NCI-H524 (cell line): ENCODE measurements around the gene KCND3.
A peak's percentile ranks its signal among the peaks of the same experiment; 100 is the strongest.

ENCODE experiments used
- DNase-seq, 2 experiments: peaks; one replicate each; lab custom pipeline; 2025; lab: John Stamatoyannopoulos, UW

Gene KCND3

DNA sequence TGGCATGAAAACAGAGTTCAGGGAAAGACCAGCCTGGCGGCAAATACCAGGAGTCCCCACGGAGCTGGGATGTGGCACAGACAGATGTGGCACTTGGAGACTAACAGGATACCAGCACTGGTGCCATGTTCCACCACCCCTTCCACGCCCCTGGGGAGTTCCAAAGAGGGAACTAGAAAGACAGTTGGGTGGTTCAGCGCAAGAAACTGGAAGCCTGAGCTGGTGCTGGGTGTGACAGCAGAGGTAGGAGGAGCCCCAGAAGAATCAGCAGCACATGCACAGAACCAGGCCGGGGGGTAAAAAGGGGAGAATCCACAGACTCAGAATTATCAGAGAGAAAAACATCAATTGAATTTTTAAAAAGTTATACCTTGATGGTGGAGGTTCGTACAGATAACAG lies 211.4 kb downstream of the KCND3 start:
- DNase-seq, result no peak

DNA sequence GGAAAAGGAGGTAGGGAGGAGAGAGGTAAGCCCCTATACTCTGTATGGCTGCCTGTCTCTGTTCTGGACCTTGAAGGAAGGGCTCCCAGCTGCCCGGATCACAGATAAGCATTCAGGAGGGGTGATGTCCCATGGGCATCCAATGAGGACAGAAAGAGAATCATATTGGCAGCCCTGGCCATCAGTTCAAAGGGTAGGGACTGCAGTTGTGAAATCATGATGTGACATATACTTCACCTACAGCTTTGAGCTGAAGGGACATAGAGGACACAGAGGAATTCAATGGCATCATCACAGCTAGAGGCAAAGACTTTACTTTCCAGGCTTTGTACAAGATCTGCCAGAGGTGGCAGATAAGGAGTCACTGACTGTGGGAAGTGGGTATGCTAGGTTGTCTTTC lies 212.2 kb downstream of the KCND3 start:
- no peak for DNase-seq

DNA sequence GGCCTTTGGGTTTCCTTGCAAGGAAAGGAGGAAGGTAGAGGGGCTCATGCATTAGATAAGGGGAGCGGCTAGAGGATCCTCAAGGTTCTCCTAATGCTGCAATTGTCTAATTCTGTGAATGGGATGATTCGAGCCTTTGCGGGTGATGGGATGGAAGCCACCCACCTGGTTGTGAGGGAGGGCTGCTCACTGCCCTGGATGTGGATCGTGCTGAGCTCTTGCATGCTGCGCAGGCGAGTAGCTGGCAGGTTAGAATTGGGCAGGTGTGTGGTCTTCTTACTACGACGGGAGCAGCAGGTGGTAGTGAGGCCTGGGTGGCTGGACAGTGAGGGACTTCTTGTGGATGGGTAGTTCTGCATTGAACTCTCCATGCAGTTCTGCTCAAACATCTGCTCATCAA lies 212.6 kb downstream of the KCND3 start:
- no peak for DNase-seq

- no peak for DNase-seq
These were observed 213.1 kb downstream of the KCND3 start for GRCh38 chr1:111776391-111776790.

DNA sequence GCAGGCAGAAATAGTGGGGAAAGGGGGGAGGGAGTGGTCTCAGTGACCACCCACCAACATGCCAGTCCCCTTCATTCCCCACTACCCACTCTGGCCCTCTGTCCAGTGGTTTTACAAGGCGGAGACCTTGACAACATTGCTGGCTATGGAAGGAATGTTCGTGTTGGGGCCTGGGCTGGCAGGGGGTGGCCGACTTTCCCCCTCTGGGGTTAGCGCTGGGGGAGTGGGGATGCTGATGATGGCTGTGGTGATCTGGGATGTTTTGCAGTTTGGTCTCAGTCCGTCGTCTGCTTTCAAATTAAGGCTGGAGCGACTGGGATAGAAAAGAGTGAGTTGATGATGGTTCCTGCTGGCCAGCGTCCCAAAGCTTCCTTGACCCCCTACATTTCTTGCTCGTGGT lies 213.5 kb downstream of the KCND3 start:
- DNase-seq, result no peak

DNA sequence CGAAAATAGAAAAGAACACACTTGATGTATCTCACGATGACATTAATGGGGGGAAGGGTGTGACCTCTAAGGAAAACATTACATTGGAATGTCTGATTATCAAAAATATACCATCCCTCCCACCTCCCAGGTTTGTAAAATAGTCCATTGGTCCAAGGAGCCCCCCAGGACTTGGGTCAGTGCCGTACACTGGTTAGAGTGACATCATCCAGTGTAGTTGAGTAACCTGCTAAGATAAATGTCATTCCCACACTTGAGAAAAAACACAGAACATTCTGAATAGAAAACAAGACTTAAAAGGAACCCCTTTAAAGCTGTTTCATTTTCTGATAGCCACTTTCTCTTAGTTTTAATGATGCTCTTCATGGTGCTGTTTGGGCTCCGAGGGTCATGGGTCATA lies 218.6 kb downstream of the KCND3 start:
- DNase-seq, result no peak

DNA sequence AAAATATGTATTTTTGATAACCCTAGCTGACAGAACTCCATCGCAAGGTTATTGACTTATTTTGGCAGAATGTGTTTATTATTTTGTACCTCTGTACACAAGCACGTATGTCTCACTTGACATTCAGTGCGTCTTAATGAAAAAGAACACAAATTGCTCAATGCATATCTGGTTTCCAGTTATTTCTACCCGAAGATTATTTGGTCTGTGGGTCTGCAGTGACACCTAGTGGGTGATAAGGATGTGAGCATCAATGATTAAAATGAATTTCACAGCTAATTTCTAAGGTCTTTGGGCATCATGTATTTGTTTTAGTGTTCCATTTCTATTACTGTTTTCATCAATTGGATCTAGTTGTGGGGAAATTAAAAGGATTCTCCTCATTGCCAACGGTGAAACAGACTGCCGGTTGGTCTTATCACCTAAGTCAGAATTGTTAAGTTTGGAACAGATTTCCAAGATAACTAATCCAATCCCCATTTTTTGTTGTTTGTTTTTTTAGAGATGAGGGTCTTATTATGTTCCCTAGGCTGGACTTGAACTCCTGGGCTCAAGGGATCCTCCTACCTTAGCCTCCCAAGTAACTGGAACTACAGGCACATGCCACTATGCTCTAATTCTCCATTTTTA lies 219.8 kb downstream of the KCND3 start:
- DNase-seq, result peak; percentile 15 to 62

GRCh38 chr1:111768625-111769024 lies 220.8 kb downstream of the KCND3 start:
- no peak for DNase-seq

DNA sequence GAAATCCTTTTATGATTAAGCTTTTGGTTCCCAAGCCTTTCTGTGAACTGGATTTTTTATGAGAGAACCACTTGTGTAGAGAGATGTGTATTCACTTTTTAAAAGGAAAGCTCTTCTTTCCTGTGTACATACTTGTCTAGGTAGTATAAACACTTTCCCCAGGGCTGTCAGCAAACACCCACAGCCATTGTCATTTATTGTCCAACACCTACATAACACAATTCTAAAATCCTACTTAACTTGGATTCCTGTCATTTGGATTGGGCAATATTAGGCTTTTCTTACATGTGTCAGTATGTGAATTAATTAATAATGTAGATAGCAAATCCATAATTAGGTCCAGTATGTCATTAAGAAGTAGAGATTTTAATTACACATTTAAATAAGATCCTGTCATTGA lies 221.4 kb downstream of the KCND3 start:
- DNase-seq, result no peak

GRCh38 chr1:111762332-111762731 lies 227.1 kb downstream of the KCND3 start:
- DNase-seq, result no peak

GRCh38 chr1:111761717-111762116 lies 227.8 kb downstream of the KCND3 start:
- DNase-seq, result no peak

- no peak for DNase-seq
These were observed 231.1 kb downstream of the KCND3 start for GRCh38 chr1:111758373-111758772.

GRCh38 chr1:111756124-111756513 lies 233.3 kb downstream of the KCND3 start:
- DNase-seq, result no peak

- DNase-seq, result peak; percentile 86 to 92
These were observed 233.9 kb downstream of the KCND3 start, which contains the start of gene DDX20 for GRCh38 chr1:111755331-111756123. Gene DDX20 (plus strand): TSS chr1:111755901. CDS start chr1:111755925, 24 bp downstream.

DNA sequence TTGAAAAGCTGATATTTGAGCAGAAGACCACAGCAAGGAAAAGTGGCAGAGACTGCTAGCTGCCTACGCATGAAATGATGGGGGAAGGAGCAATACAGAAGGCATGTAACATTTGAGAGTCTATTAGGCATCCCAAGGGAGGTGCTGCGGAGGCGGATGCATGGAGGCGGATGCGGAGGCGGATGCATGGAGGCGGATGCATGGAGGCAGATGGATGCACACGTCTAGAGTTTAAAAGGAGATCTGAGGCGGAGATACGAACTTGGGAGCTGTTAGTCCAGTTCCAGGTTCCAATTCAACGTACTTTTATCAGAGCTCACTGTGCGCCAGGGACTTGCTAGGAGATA lies 234.5 kb downstream of the KCND3 start:
- peak; percentile 27 to 65 for DNase-seq

GRCh38 chr1:111751906-111752575 lies 237.4 kb downstream of the KCND3 start:
- no peak for DNase-seq

GRCh38 chr1:111750856-111751255 lies 238.6 kb downstream of the KCND3 start:
- no peak for DNase-seq

GRCh38 chr1:111749628-111750027 lies 239.8 kb downstream of the KCND3 start:
- no peak for DNase-seq

GRCh38 chr1:111747947-111748346 lies 241.5 kb downstream of the KCND3 start:
- peak in 1 of 2 experiments; percentile 20 for DNase-seq

DNA sequence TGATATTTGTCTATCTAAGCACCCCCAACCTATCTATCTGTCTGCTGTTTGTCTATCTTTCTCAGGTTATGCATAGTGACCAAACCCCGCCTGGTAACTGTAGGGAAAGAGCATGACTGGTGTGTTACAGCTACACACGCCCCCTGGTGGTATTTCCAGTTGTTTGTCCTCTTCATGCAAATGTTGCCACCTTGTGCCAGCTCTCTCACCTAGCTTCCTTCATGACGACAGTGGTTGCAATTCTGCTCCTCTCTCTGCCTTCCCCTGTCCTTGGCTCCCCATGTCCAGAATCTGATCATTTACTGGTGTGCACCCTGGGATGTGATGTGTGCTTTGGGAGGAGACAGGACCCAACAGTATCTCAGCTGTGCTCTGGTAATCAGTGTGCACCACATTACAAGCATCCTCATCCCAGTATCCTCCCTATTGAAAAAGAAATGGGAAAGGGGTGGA lies 242.2 kb downstream of the KCND3 start:
- peak in 1 of 2 experiments; percentile 57 for DNase-seq

DNA sequence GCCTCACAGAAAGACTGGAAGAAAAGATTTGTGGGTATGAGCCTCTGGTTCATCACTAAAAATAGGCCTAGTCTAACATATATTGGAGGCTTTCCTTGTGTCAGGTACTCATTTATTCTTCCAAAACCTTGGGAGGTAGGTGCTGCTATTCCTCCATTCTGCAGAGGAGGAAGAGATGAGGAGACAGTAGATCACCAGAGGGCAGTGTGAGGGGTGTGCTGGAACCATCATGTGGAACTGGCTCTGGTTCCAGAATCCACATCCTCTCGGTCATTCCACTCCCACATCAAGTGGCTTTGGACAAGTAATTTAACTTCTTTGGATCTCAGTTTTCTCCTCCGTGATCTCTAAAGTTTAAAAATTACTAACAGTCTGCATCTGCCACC lies 242.9 kb downstream of the KCND3 start:
- DNase-seq, result no peak

DNA sequence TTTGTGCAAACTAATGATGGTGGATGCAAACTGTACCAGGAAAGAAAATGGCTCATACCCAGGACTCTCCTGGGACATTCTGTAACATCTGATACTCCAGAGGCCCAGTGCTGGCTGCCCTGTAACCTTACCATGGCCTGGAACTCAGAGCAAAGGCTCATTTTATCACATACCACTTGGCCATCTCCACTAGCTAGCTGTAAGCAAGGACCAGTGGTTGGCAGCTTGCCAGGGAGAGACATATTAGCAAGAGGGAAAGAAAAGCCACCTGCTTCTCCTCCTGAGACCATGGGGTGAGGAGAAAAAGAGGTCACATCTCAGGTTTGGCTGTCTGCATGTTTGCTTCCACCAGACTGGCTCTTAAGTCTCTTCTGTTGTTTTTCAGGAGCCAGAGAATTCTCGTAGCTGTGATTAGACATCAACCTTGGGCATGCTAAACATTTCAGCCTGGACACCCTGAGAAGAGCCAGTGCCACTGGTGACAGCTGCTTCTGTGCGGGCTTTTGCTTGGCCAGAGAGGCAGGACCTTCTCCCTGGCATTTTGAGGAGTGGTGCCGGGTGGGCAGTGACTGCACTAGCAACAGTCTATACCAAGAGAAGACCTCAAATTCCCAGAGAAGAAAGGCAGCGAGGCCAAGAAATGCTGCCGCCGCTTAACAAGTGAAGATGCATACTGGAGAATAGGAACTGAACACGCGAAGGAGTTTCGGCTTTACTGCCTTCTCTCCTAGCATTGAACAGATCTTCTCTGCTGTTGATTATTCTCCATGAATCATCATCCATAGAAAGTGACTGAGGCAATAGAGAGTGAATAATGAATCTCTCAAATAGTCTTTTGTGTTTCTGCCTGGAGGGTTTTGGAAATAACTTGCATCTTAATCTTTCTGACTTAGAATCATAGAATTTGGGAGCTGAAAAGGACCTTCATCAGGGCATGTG lies 243.5 kb downstream of the KCND3 start:
- no peak for DNase-seq
